T-helper 22 cell (primary cell): ENCODE measurements around the gene HEPACAM2.

Experiments used
- DNase-seq: peaks from one replicate; pipeline ENCODE4 v3.0.0-alpha.2; 2020; ENCODE audit warnings: low read depth

Gene HEPACAM2

DNA sequence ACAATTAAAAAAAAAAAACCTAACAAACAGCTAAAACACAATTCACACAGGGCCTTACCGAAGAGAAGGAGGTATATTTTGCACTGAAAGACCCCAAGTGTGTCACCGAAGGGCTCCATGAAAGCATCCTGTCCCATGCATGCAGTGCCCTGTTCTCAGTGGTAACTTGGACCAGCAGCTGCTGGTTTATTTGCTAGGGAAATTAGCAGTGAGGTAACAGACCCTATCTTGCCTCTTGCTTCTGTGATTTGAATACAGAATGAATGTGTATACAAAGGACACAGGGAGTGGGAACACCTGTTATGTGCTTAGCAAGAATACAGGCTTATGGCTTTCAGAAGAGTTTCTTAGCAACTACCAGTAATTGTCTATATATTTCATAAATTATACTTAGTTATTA lies at the start of gene HEPACAM2:
HEPACAM2 (minus strand) TSS at position 160 of the 400 bp plus-strand sequence.
- DNase-seq: no peak

DNA sequence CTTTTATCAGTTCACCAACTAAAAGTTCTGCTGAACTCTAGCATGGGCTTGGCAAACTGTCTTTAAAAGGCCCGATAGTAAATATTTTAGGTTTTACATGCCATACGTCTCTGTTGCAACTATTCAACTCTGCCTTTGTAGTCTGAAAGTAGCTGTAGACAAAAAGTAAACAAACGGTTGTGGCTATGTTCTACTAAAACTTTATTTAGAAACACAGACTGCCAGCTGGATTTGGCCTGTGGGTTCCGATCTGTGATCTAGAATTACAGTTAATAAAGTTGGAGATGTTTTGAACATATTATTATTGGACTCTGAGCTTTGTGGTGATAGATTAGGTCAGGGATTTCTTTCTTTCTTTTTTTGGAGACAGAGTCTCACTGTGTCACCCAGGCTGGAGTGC lies 39.0 kb upstream of the HEPACAM2 start:
- no peak for DNase-seq

DNA sequence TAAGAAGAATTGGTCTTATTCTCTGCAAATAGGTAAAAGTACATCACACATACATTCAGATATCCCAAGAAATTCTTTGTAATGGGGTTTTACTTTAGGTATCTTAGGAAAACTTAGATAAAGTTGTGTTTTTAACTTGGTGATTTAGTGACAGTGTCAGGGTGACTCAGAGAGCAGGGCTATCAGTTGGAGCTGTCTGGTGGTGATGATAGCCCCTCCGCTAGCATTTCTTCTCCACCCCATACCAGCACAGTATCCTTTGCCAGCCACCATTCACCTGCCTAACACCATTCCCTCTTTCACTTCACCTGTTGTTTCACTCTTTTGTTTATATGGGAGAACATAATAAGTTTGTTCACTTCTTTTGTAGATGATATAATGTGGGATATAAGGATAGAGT lies 36.3 kb upstream of the HEPACAM2 start:
- DNase-seq: no peak

DNA sequence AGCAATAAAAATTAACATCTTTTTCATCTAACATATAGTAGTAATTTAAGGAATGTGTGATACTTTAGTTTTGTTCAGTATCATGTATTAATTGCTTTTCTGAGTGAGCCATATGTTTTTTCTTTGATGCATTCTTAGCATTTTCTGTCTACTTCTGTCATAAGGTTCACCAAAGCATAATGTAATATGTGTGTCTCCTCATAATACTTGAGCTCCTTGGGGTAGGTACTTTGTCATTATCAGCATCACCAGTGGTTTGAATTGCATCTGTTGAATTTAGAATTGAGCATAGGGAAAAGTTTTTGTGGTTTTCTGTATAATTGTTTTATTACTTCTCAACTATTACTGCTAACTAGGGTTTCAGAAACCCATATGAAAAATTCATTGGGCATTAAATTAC lies 32.4 kb upstream of the HEPACAM2 start:
- DNase-seq: no peak

DNA sequence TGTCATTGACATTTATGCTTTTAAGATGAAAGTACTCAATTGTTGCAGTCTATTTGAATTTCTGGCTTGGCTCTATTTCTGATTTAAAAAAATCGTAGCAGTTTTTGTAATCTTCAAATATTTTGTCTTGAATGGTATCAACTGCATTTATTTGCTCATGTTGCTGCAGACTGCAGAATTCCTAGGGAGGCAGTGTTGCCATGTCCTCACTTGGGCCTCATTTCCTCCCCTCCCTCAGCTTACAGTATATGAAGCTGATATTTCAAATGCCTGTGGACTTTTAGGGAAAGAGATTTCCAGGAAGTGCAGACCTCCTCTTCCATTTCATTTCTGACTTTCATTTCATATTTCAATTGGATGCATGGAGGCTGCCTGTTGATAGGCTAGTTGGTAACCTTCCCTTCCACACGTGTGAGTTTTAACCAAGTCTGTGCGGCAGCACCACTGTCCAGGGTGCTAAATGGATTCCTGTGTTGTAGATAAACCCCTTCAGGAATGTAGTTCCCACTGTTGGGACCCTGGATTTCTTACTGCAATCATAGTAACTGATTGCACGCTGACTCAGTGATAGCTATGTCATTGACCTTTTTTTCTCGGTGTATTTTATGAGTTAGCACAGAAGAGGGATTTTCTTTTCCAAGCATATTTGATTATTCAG lies 23.4 kb upstream of the HEPACAM2 start:
- DNase-seq: no peak

DNA sequence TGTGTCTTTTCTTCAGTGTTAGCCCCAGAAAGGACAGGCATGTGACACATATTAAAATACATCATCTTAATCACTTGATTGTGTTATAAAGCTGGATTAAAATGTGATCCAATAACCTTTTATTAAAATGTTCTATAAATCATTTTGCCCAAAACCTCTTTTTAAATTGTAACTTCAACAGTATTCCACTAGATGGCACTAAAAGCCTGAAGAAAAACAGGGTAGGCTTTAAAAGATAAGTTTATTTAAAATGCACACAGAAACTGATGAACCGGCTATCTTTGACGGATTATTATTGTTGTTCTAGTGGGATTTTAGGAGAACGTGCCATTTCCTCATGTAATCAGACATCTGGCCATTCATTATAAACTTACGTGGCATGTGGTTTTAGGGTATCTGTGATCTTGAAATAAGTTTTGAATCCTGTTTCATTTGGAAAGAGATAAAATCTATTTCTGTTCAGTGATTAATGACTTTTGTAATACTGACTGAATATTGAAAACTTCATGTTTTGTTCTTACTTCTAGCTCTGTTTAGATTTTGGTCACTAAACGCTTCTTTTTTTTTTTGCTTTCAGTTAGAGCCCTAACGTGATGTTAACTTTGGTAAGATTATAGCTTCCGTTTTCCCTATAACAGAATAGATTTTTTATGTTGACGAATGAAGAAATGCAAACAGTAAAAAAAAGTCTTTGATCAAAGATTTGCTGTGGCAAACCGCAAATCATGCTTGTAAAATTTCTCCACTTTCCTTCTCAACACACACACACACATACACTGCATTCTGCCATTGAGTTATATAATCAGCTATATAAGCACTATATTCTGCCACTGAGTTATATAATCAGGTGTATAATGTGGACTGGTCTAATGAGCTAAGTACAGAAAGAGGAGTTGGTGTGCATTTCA lies 19.5 kb upstream of the HEPACAM2 start:
- DNase-seq: no peak

DNA sequence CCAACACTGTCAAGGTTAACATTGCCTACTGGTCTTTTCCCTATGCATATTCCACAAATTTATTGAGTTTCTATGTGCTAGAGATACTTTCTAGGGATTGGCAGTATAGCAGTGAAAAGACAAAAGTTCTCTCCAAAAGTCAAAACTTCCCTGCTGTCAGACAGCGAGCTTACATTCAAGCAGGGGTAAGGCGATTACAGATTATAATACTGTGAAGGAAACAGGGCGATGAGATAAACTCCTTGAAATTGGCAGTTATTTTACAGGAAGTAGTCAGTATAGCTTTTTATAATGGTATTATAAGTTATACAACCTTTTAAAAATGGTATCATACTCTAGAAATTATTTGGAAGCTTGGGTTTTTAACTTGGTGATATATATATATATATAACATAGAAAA lies 15.8 kb upstream of the HEPACAM2 start:
- DNase-seq: no peak

DNA sequence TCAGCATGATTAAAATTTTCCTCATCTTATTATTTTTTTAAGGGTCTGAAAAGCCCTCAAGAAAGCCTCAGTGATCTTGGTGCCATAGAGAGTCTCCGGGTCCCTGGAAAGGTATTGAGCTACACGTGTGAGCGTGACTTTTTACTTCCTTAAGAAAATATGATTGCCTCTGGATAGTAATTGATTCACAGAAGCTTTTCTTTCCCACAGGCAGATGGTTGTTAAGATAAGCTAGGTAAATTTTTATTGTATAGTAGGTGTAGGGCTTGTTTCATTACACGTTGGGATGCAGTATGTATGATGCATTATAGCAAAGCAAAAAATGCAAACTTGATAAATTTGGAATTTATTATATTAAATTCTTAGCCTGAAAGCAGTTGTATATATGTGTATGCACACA lies 13.6 kb upstream of the HEPACAM2 start:
- DNase-seq: no peak

DNA sequence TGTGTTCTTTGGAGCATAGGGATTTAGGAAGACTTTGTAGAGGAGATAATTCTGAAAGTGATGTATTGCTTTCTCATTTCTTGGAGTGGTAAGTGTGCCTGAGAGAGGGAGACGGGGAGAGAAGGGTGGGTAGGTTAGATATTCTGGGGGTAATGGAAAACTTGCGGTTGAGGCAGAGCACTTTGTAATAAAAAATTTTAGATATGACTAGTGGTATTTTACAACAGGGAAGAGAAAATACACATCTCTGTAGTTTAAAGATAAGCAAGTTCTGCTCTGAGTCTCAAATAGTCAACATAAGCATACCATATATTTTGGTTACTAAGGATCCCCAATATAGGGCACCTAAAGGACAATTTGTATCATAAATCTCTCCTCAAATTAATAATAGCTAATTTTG lies 12.5 kb upstream of the HEPACAM2 start:
- no peak for DNase-seq

DNA sequence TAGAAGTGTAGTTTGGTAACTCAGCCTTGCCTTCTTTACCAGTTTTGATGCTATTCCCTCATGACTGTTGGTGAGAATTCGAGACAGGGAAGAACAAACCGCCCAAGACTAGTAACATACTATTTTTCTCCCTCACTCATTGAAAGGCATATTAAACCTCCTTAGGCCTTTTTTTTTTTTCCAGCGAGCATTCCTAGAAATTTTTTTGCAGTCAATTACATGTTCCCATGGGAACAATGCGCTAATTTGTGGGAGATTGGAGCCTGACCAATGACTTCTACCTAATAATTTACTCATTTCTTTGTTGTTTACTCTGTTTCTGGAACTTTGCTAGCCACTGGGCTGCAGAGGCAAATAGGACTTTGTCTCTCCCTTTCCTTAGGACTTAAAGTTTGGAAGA lies 11.9 kb upstream of the HEPACAM2 start:
- DNase-seq: no peak

DNA sequence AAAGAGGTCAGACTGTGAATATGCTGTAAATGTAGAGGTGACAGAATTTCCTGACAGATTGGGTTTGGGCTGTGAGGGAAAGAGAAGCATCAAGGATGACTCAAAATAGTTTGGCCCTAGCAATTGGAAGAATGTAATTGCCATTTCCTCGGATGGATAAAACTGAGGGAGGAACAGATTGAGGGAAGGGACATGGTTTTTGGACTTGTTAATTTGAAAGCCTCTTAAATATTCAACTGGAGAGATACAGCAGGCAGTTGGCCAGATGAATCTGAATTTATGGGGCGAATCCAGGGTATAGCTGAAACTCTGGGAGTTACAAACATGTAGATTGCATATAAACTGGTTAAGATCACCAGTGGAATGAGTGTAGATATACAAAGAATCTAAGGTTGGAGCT lies 9.3 kb upstream of the HEPACAM2 start:
- no peak for DNase-seq

DNA sequence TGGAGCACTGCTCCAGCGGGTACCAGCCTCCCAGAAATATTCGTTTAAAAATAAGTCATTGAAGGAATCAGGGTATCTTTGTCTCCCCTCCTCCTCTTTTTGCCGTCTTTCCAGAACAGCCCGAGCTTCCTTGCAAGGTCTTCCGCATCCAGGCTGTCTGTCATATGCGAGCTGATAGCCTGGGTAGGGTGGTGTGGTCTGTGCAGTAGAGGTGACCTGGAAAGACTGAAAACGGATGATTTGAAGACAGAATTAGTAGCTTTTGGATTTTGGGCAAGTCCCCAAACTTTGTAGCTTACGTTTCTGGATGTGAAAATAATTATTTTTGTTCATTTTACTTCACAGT lies 6.4 kb upstream of the HEPACAM2 start:
- no peak for DNase-seq

DNA sequence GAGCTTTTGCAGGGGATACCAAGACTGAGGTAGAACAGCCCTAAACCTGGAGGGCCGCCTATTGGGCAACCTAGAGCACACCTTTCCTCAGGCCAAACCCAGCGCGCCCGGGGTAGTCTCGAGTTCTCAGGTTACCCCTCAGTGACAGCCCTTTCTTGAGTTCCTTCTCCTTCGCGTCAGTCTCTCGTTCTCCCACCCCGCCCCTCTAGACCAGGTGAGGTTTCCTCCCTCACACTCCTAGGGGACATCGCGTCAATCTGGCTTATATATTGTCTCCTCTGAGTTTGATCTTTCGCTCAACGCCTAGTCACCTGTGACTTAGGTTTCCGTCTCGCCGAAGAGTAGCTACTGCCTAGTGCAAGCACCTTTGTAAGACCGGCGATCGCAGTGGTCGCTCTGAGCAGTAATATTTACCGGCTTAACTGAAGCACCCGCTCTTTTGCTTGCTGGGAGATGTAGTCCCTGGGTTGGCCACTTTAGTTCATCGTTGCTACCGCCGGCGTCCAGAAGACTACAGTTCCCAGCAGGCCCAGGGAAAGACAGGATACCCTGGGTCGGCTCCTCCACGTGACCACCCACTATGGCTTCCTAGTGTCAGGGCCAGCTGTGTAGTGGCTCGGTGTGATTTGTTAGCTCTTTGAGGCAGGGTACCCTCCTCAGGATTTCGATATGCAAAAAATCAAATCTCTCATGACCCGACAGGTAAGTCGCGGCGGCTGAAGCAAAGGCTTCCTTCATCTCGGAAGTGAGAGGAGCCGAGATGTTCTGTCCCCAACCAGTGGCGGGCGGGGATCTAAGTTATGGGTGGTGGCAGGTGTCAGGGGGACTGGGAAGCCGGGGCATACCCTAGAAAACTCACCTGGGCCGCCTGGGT lies 5.8 kb upstream of the HEPACAM2 start, which contains the start of gene VPS50:
VPS50 (plus strand) TSS at position 568 of the 874 bp plus-strand sequence; CDS start at position 670, 102 bp downstream.
- DNase-seq: peak; percentile 91

DNA sequence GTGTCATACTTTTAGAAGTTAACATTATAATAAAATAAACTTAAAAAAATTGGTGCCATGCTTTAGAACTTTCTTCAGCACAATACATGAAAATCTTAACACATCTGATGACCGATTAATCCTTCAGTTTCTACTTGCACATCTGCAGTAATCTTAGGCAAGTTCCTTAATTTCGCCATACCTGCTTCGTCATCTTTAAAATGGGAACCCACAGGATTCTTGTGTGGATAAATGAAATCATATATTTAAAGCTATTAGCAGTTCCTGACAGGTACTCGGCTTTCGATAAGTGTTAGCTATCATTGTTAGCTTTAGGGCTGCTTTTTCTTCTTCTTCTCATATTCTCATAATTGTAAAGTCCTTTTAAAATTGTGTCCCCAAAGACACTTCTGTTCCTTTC lies 5.0 kb upstream of the HEPACAM2 start:
- DNase-seq: no peak

DNA sequence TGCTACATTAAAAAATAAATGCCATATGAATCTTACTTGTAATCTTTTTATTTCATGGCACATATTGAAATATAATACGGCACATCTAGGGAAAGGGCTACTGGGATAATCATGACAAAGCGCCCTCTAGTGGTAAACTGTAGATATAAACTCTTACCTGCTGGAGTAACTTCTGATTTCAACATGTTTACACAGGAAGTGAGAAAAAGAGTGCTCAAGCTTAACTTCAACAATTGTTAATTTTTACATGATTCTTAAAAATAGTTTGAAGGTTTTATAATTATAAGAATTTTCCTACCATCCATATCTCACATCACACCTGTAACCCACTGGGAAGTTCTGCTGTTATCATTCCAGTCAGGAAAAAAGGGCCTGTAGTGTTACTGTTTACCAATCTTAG lies 2.0 kb upstream of the HEPACAM2 start:
- no peak for DNase-seq

DNA sequence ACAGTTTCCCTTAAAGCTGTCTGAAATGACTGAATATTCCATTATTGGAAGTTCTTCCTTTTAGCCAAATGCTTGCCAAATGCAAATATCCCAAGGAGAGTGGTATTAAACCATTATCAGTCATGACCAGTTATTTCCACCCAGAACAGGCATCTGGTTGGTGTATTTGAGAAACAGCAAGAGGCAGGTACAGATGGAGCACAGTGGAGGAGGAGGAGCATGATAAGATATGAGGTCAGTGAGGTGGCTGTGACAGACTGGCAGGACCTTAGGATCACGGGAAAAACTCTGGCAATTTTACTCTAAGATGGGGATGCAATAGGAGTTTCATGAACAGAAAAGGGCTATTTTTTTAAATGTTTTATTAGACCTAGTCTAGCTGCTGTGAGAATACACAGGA lies 6.4 kb downstream of the HEPACAM2 start:
- DNase-seq: no peak

DNA sequence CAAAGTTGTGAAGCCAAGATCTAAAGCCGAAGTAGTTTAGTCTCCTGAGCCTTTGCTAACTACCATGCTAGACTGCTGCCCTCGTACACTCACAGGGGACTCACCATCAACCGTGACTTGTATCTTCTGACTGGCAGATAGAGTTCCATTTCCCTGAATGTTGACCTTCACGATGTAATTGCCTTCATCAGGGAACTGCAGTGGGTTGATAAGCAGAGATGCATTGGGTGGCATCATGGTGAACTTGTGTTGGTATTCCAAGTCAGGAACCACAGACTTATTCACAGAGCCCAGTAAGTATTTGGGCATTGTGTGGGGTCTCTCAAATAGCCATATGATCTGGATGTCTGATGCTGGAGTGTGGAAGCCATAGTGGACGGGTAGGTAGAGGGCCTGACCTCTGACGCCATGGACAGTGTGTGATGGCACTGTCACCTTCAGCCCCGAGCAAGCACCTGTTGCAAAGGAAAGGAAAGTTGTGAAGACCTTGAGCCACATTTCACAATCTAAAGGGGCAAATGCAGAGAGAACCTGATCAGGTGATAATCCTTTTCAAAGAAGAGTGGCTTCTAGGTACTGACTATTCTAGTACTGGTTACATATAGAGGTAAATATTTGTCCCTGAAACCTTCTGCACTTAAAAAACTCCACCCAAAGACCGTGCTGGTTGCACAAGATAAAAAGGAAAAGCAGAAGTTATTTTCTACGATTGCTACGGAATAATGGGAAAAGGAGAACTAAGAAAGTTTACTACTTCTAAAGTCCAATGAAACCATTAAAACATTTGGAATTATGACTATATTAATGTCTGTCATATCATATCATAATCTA lies 7.1 kb downstream of the HEPACAM2 start:
- no peak for DNase-seq

DNA sequence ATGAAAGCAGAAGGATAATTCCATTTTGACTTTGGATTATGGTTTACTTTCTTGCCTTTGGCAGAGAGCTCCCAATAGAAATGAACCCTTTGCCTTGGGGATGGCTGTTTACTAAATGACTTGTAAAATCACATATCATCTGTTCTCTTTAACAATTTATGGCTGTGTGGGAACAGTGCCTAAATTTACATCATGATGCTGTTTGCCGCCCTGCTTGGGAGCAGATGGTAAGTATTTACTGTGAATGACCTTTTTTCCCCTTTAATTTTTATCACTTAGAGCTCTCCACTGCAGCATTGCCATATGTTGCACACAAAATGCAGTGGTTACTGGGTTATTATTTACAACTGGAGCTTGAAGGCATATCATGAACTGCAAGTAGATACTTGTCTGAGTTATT lies 13.4 kb downstream of the HEPACAM2 start:
- DNase-seq: no peak

DNA sequence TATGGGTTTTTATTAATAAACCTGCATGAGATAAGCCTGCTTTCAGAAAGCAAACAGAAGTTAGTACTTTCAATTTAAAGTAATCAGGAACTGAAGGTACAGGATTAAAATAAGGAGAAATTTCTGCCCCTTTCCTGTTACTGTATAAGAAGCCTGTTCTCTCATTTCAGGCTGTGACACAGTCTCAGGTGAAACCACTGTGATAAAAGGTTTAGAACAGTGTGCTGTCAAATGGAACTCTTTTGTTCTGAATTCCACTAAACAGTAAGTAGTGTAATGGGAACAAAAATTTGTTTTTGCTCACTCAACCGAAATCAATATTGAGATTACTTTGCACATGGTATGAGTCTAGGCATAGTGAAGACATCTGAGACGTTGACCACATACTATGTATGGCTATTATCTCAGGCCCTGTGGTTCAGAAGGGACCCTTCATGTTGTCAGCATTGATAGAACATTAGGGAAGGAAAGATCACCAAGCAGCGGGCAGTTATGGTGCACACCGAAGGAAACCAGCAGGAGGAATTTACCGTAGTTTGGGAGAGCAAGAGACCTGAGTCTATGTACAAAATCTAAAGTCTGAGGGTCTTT lies 14.9 kb downstream of the HEPACAM2 start:
- no peak for DNase-seq

DNA sequence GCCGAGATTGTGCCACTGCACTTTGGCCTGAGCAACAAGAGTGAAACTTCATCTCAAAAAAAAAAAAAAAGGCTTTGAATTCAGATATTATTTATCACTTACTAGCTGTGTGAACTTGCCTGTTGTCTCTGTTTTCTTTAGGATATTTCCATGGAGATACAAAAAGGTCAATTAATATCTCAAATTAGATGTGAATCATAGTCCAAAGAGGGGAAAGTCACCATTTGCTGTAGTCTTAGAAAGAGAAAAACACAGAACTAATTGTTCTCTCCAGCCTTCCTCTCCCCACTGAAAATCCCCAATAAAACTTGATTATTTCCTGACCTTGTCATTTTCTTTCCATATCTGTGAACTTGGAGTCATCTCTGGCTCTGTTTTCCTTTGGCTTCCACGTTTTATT lies 21.2 kb downstream of the HEPACAM2 start:
- no peak for DNase-seq

DNA sequence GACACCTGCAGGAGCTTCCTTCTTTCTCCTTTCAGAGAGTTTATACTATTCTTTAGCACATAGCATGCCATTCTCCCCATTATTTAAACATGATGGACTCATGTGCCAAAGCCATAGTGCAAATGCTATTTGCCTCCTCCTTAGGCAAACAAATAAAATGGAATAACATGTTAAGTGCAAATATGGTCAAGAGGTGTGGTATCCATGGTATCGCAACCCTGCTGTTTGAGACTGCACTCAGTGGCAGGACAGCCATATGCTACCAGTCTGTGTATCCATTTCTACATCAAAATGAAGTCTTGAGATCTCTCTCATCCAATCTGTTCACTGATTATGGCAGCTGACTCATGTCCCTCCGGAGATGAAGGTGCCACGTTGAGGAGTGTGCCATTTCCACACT lies 22.8 kb downstream of the HEPACAM2 start:
- DNase-seq: no peak
